K562 (cell line): Measurements from ENCODE around the gene RND1. TPM values are rescaled to one million over a fixed set of nuclear protein-coding genes. Genes with fewer than 3 reads are reported as not detected.

Source experiments
- ATAC-seq: fragments of 200-7000 bp; cut with Tn5 transposase; 3 replicates; pipeline ENCODE4 v1.9.1; 2020; ENCODE audit warnings: moderate library complexity
- BruUV-seq: library from RNA; stranded (reverse); fragments of 400-500 nt; replicated peaks from 2 replicates; lab custom pipeline; 2021; lab: Mats Ljungman, UMichigan
- CTCF ChIA-PET: fragments of 300-600 bp; formaldehyde crosslinking; extraction: SDS; loops from one replicate; lab custom pipeline; 2021; ENCODE audit warnings: low intra/inter-chr PET ratio; lab: Yijun Ruan, JAX
- POLR2A ChIA-PET: fragments of 300-600, 350-650 bp; sonication (Branson Sonifier 250); formaldehyde crosslinking; extraction: SDS; loops from one replicate; lab custom pipeline; 2021; ENCODE audit warnings: antibody characterized with exemption, inconsistent platforms; lab: Yijun Ruan, JAX
- DNase-seq, 4 experiments: peaks; one replicate each; pipeline versions ENCODE4 v3.0.0 to v3.0.0-alpha.2; 2011 to 2018; ENCODE audit warnings: low spot score in 3 of 4, mixed read lengths in 3 of 4; ENCODE audit errors: extremely low read depth in 1 of 4
- FAIRE-seq: peaks from 2 replicates; lab custom pipeline; 2011; peaks lifted over from hg19 to GRCh38; lab: Jason Lieb, UNC
- H2AFZ ChIP-seq: 2 replicates; pipeline ENCODE4 v1.6.0; 2011; ENCODE audit warnings: low read depth, low read length, control low read depth, inconsistent platforms
- H3K27ac ChIP-seq: fragments of 200-600 bp; 3 replicates; pipeline ENCODE4 v1.8.0; 2011; ENCODE audit warnings: low read depth, mild to moderate bottlenecking, control low read depth, inconsistent platforms, low read length, moderate library complexity, mixed read lengths; ENCODE audit errors: extremely low read depth
- H3K27me3 ChIP-seq, 2 experiments: fragments of 300-600 bp in 1 of 2; 2 replicates in 1 of 2; 3 replicates in 1 of 2; pipeline versions ENCODE4 v1.6.0 to v1.8.0; 2011; ENCODE audit warnings: inconsistent platforms in 2 of 2, low read length in 2 of 2, mild to moderate bottlenecking in 1 of 2, mixed read lengths in 1 of 2, moderate library complexity in 1 of 2; ENCODE audit not compliant: control insufficient read depth in 2 of 2, insufficient read depth in 2 of 2
- H3K36me3 ChIP-seq: fragments of 300-600 bp; 3 replicates; pipeline ENCODE4 v1.8.0; 2011; ENCODE audit warnings: mild to moderate bottlenecking, low read length, inconsistent platforms; ENCODE audit not compliant: control insufficient read depth, insufficient read depth
- H3K4me1 ChIP-seq, 2 experiments: fragments of 200-600 bp in 1 of 2; replicated peaks in 1 of 2; 2 replicates in 1 of 2; 3 replicates in 1 of 2; pipeline versions ENCODE4 v1.5.1 to v1.8.0; 2011; ENCODE audit warnings: inconsistent platforms in 2 of 2, low read length in 2 of 2, mild to moderate bottlenecking in 1 of 2, mixed read lengths in 1 of 2, moderate library complexity in 1 of 2; ENCODE audit not compliant: control insufficient read depth in 2 of 2, insufficient read depth in 2 of 2
- H3K4me2 ChIP-seq: 2 replicates; pipeline ENCODE4 v1.6.1; 2011; ENCODE audit warnings: low read length, control low read depth, inconsistent platforms, mixed read lengths; ENCODE audit not compliant: insufficient read depth
- H3K4me3 ChIP-seq: fragments of 200-600 bp; sonication (generic), shearing (Covaris generic); 2 replicates; pipeline ENCODE4 v1.5.1; 2016; ENCODE audit warnings: control low read depth, inconsistent platforms
- H3K79me2 ChIP-seq: fragments of 200-600 bp; 3 replicates; pipeline ENCODE4 v1.8.0; 2011; ENCODE audit warnings: low read length, inconsistent platforms; ENCODE audit not compliant: control insufficient read depth, insufficient read depth
- H3K9ac ChIP-seq, 2 experiments: 2 replicates each; pipeline versions ENCODE4 v1.6.0 to v1.6.1; 2011; ENCODE audit warnings: low read depth in 2 of 2, low read length in 2 of 2, control low read depth in 1 of 2, inconsistent platforms in 1 of 2, mild to moderate bottlenecking in 1 of 2, mixed read lengths in 1 of 2; ENCODE audit not compliant: insufficient read depth in 1 of 2
- H3K9me1 ChIP-seq: one replicate; pipeline ENCODE4 v1.6.0; 2011; ENCODE audit warnings: inconsistent platforms, mild to moderate bottlenecking, low read length, moderate library complexity; ENCODE audit not compliant: control insufficient read depth, insufficient read depth
- H3K9me3 ChIP-seq: replicated peaks from 2 replicates; pipeline ENCODE4 v1.5.1; 2011; ENCODE audit warnings: low read depth, low read length, inconsistent platforms; ENCODE audit not compliant: control insufficient read depth, insufficient read depth
- H4K20me1 ChIP-seq: replicated peaks from 2 replicates; pipeline ENCODE4 v1.6.1; 2011; ENCODE audit warnings: low read length, inconsistent platforms, mixed read lengths; ENCODE audit not compliant: control insufficient read depth, insufficient read depth
- ARID1B ChIP-seq: fragments of 450-650 bp; IDR thresholded peaks from 2 replicates; pipeline ENCODE4 v1.6.1; 2016; ENCODE audit warnings: antibody characterized with exemption, mild to moderate bottlenecking, inconsistent platforms
- BCLAF1 ChIP-seq, 2 experiments: fragments of 450-650 bp in 1 of 2; IDR thresholded peaks; 2 replicates each; pipeline ENCODE4 v1.6.1; 2011 to 2017; ENCODE audit warnings: low read depth in 2 of 2, antibody characterized with exemption in 1 of 2, borderline replicate concordance in 1 of 2, low read length in 1 of 2, mild to moderate bottlenecking in 1 of 2, mixed read lengths in 1 of 2; ENCODE audit not compliant: control insufficient read depth in 1 of 2
- EGR1 ChIP-seq: fragments of 450-650 bp; conservative IDR thresholded peaks from 2 replicates; pipeline ENCODE4 v1.6.1; 2017; ENCODE audit warnings: mild to moderate bottlenecking
- FUS ChIP-seq: fragments of 200-400 bp; formaldehyde crosslinking; optimal IDR thresholded peaks from 2 replicates; pipeline ENCODE3; 2017; ENCODE audit warnings: low read depth, low read length
- GATA2 ChIP-seq: sonication (generic); formaldehyde crosslinking; IDR thresholded peaks from 2 replicates; pipeline ENCODE4 v1.4.0; 2020; ENCODE audit warnings: mild to moderate bottlenecking, missing genetic modification reagents
- HNRNPH1 ChIP-seq: fragments of 200-400 bp; formaldehyde crosslinking; optimal IDR thresholded peaks from 2 replicates; pipeline ENCODE3; 2017; ENCODE audit warnings: low read depth, mild to moderate bottlenecking, low read length, moderate library complexity
- KAT7 ChIP-seq: sonication (generic); formaldehyde crosslinking; IDR thresholded peaks from 2 replicates; pipeline ENCODE4 v1.8.0; 2022; ENCODE audit warnings: missing genetic modification reagents, mild to moderate bottlenecking, borderline replicate concordance
- RUNX1 ChIP-seq: sonication (generic); IDR thresholded peaks from 2 replicates; pipeline ENCODE4 v1.6.1; 2016; ENCODE audit warnings: antibody characterized with exemption, low read depth
- SMARCA5 ChIP-seq: fragments of 450-650 bp; IDR thresholded peaks from 2 replicates; pipeline ENCODE4 v1.6.1; 2016
- ZNF197 ChIP-seq: fragments of 200-800 bp; sonication (Bioruptor generic); IDR thresholded peaks from 2 replicates; pipeline ENCODE4 v1.6.1; 2016; ENCODE audit warnings: low read depth, missing genetic modification characterization, missing compliant biosample characterization
- ZNF282 ChIP-seq: sonication (generic); formaldehyde crosslinking; IDR thresholded peaks from 2 replicates; pipeline ENCODE4 v1.8.1; 2023; ENCODE audit warnings: missing genetic modification reagents
- WGBS: fragments of 100-300 bp; shearing (Covaris generic); methylation state at CpG from one replicate; pipeline ENCODE4 v1.1.6; 2016; ENCODE audit warnings: low coverage, mixed read lengths; ENCODE audit not compliant: insufficient coverage; ENCODE audit errors: missing lambda C conversion rate; 5-methylcytosine and 5-hydroxymethylcytosine counted together
- in situ Hi-C: fragments of 300-500 bp; cut with MboI; formaldehyde crosslinking; loops from 4 replicates; pipeline ENCODE4 v1.15.0; 2018; ENCODE audit warnings: inconsistent platforms, mixed read lengths
- intact Hi-C: fragments of 100-400 bp; cut with micrococcal nuclease; formaldehyde crosslinking; loops from 2 replicates; pipeline ENCODE4 v1.14.2; 2022
- polyA plus RNA-seq, 8 experiments: library from polyadenylated mRNA; depleted of rRNA in 4 of 8; stranded (reverse) in 5 of 8; unstranded in 3 of 8; fragments of >200 nt; fragmentation: Nextera tagmentation in 2 of 8; fragmentation: Illumina TruSeq in 1 of 8; extraction: Ambion mirVana in 2 of 8; extraction: Trizol in 1 of 8; gene quantifications; 2 replicates each; pipeline versions ENCODE4 v1.2.1 to v1.2.3, GENCODE V29; 2011 to 2014; ENCODE audit warnings: inconsistent platforms in 1 of 8, missing spikeins in 1 of 8
- total RNA-seq, 7 experiments: library from RNA; depleted of rRNA in 6 of 7; stranded (reverse); fragments of >200 nt in 6 of 7; fragmentation: Illumina TruSeq in 2 of 7; extraction: Trizol in 2 of 7; gene quantifications; 2 replicates each; pipeline versions ENCODE4 v1.2.1 to v1.2.3, GENCODE V29; 2011 to 2021; ENCODE audit warnings: low replicate concordance in 1 of 7
- TF ChIP-seq, protein P1 (sequence below): fragments of 450-650 bp; IDR thresholded peaks from 2 replicates; pipeline ENCODE4 v1.7.1; 2018; ENCODE audit warnings: mild to moderate bottlenecking, low read depth; ENCODE audit not compliant: partially characterized antibody
- TF ChIP-seq, protein P2 (sequence below), 2 experiments: fragments of 450-650 bp; conservative IDR thresholded peaks; 2 replicates each; pipeline ENCODE4 v1.6.1; 2017; ENCODE audit warnings: mild to moderate bottlenecking in 2 of 2, moderate library complexity in 2 of 2

The RND1 gene
- total and polyA plus RNA-seq, 9 of the 15 experiments (the other 6 are each of a cell fraction or from before 2014, with no cell fraction given) = 0.18 to 0.78 (median 0.58) TPM; not detected in 2

GRCh38 chr12:48832321-48833060 is 33.2 kb downstream of the RND1 start (continued):
- TF ChIP-seq ZNF282 (CRISPR knock-in tag) = no peak
- no peak for TF ChIP-seq HNRNPH1
- no peak for TF ChIP-seq ZNF197
- no peak for TF ChIP-seq BCLAF1 (IDR thresholded peaks at IDR 0.05; ENCODE audit: borderline replicate concordance in 1 of 2, control insufficient read depth in 1 of 2, low read depth in 2 of 2, low read length in 1 of 2)
- TF ChIP-seq, all 486 proteins: peak for 0

DNA sequence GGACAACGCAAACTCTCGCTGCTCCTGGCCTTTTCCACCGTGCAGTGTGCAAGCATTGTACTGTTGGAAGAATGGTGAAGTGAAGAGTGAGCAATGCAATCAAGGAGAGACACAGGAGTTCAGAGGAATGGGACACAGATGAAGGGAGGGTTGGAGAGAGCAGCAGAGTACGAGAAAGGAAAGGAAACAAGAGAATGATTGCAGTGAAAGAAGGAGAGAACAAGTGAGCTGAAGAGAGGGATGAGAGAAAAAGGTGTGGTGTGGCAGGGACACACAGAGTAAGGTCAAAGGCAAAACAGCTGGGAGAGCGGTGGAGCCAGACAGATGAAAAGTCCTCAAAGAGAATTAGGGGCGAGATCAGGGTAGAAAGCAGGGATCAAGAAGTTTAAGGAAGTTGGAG is 34.4 kb downstream of the RND1 start:
- ChIA-PET POLR2A (interaction anchor here (0.6 to 3.2 kb wide), 6 partner anchors 9 to 160 kb away, joined by 3 to 9 read pairs (median 4); no protein-coding TSS in a partner anchor), CTCF (no interaction called here)
- in situ Hi-C loops (no loop called here), intact Hi-C loops (no loop called here)
- 0 out of 2 replicates have a peak, but pooled peaks cover 15% of the 10 kb centered on the region for H4K20me1 ChIP-seq
- no peak overlapping the region for H3K4me3 ChIP-seq
- TF ChIP-seq, protein P1, sequence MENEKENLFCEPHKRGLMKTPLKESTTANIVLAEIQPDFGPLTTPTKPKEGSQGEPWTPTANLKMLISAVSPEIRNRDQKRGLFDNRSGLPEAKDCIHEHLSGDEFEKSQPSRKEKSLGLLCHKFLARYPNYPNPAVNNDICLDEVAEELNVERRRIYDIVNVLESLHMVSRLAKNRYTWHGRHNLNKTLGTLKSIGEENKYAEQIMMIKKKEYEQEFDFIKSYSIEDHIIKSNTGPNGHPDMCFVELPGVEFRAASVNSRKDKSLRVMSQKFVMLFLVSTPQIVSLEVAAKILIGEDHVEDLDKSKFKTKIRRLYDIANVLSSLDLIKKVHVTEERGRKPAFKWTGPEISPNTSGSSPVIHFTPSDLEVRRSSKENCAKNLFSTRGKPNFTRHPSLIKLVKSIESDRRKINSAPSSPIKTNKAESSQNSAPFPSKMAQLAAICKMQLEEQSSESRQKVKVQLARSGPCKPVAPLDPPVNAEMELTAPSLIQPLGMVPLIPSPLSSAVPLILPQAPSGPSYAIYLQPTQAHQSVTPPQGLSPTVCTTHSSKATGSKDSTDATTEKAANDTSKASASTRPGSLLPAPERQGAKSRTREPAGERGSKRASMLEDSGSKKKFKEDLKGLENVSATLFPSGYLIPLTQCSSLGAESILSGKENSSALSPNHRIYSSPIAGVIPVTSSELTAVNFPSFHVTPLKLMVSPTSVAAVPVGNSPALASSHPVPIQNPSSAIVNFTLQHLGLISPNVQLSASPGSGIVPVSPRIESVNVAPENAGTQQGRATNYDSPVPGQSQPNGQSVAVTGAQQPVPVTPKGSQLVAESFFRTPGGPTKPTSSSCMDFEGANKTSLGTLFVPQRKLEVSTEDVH = no peak
- no peak for TF ChIP-seq FUS
- no peak for TF ChIP-seq KAT7 (CRISPR knock-in tag)
- TF ChIP-seq ARID1B = no peak
- no peak for TF ChIP-seq SMARCA5
- TF ChIP-seq EGR1 = no peak
- no peak for TF ChIP-seq GATA2 (CRISPR knock-in tag)
- no peak for TF ChIP-seq RUNX1
- TF ChIP-seq, protein P2, sequence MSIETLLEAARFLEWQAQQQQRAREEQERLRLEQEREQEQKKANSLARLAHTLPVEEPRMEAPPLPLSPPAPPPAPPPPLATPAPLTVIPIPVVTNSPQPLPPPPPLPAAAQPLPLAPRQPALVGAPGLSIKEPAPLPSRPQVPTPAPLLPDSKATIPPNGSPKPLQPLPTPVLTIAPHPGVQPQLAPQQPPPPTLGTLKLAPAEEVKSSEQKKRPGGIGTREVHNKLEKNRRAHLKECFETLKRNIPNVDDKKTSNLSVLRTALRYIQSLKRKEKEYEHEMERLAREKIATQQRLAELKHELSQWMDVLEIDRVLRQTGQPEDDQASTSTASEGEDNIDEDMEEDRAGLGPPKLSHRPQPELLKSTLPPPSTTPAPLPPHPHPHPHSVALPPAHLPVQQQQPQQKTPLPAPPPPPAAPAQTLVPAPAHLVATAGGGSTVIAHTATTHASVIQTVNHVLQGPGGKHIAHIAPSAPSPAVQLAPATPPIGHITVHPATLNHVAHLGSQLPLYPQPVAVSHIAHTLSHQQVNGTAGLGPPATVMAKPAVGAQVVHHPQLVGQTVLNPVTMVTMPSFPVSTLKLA (conservative IDR thresholded peaks at IDR 0.05) = no peak
- no peak overlapping the region for H3K27ac ChIP-seq
- no peaks in the 10 kb centered on the region; a peak in 1 of 5 replicates for H3K27me3 ChIP-seq
- H3K4me1 ChIP-seq = peaks cover 0 to 8% of the 10 kb centered on the region in 2 experiments; a peak in 1 of 5 replicates
- H3K9me3 ChIP-seq = no peaks in the 10 kb centered on the region
- no peaks in the 10 kb centered on the region for H3K79me2 ChIP-seq
- H3K4me2 ChIP-seq = no peak overlapping the region
- no peak overlapping the region for H3K9ac ChIP-seq
- H2AFZ ChIP-seq = no peak overlapping the region
- FAIRE-seq = no peak
- 81% methylated on average over 6 of the region's 6 CpGs for WGBS
- H3K9me1 ChIP-seq = peaks cover 3% of the 10 kb centered on the region
- DNase-seq = no peak
- no TSS peak for BruUV-seq
- no peak for ATAC-seq
- peaks cover 77% of the 10 kb centered on the region for H3K36me3 ChIP-seq
